Lower leg skin (tissue), 4 donors: ENCODE measurements around the gene FAM72D. TPM values are rescaled to one million over a fixed set of nuclear protein-coding genes. Genes with fewer than 3 reads are reported as not detected.
"Not testable (repeated sequence)": the region's sequence is repeated elsewhere in the genome, so short reads cannot be mapped to it uniquely, and the experiment has no call there.

Source experiments
- DNase-seq, 2 donors: peaks; one replicate each; pipeline ENCODE4 v3.0.0-alpha.2; 2019; ENCODE audit warnings: low spot score in 2 of 2
- H3K4me3 ChIP-seq: fragments of 200-600 bp; sonication (generic); 2 replicates; pipeline ENCODE4 v1.5.1; 2017; ENCODE audit warnings: mild to moderate bottlenecking, low read depth; ENCODE audit not compliant: poor library complexity, severe bottlenecking
- WGBS, 2 donors: methylation state at CpG; one replicate each; pipeline ENCODE4 v1.1.5; 2018; 5-methylcytosine and 5-hydroxymethylcytosine counted together
- intact Hi-C: fragments of 100-400 bp; cut with DNase I; formaldehyde crosslinking; loops from one replicate; pipeline ENCODE4 v1.15.0; 2023; ENCODE audit warnings: low total_unique reads
- total RNA-seq, 4 donors: library from RNA; depleted of rRNA; stranded (reverse); fragments of >200 nt; gene quantifications; one replicate each; pipeline ENCODE4 v1.1.0, GENCODE V29; 2016

Gene FAM72D
- total RNA-seq, 4 donors from 2014 or later = 0.10 to 1.4 (median 0.41) TPM

DNA sequence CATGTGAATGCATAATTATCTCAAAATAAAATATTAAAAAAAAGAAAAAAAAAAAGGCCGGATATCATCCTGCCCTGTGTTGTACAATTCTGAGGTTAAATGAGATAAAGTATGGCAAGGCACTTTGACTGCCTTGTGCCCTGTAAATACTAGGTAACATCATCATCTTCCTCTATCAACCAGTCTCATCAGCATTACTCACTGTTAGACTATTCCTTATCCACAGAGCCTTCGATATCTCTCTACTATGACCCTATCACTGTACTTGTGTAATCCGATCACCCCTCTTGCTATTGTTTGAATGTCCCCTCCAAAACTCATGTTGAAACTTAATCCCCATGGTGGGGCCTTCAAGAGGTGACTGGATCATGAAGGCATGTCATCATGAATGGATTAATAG lies 18.9 kb upstream of the FAM72D start:
- H3K4me3 ChIP-seq, DNase-seq, intact Hi-C loops: not testable (repeated sequence)
- no CpG with 5 or more reads among the region's 3 CpGs for WGBS, 2 donors

- H3K4me3 ChIP-seq, DNase-seq, intact Hi-C loops: not testable (repeated sequence)
- no CpG with 5 or more reads among the region's 11 CpGs for WGBS, 2 donors
Measured at GRCh38 chr1:145077872-145078786, 17.6 kb upstream of the FAM72D start.

DNA sequence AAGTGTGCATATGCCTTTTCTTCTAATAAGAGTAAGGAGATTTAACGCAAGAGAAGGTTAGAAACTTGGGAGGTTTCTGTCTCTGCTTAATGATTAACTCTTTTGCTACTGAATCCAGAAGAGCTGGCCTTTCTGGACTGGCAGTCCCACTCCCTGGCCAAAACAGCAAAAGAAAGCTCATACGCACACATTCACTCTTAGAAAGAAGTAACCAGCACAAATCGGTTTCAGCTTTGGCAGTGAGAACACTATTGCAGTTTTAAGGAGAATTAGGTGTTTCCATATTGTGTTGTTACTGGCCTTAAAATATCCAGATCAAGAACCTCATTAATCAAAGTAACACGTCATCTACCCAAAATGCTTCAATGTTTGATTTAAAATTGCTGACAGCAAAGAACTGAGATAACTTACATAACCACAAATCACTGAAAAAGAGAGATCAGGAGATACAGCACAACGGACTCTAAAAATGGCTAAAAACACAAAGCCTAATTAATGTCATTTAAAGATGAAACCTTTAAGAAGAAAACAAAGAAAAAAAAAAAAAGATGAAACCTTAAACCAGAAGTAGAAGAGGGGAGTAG lies 16.9 kb upstream of the FAM72D start:
- WGBS, 2 donors = no CpG with 5 or more reads among the region's 5 CpGs
- H3K4me3 ChIP-seq = not testable (repeated sequence)

GRCh38 chr1:145079737-145080136 lies 16.0 kb upstream of the FAM72D start:
- DNase-seq, intact Hi-C loops, H3K4me3 ChIP-seq: not testable (repeated sequence)
- WGBS, 2 donors = 71% methylated on average over 2 of the region's 2 CpGs; no CpG with 5 or more reads in 1 of the 2 donors

More for the DNA sequence above, 16.9 kb upstream of the FAM72D start:
- intact Hi-C loops, DNase-seq: not testable (repeated sequence)

DNA sequence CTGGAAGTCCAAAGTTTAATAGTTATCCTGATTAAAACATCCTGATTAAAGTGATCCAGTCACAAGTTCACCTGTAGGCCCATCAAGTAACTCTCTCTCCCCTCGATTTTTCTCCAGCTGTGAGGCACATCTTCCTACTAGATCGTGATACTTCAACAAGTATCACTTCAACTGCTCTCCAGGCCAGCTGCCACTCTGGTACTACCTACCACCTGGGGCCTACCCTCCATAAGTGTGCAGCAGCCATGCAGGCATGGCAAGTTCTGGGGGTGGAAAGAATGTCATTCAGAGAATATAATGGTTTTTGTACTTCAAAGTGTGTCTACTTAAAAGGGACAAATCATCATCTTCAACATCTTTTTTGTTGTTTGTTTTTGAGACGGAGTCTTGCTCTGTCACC lies 15.6 kb upstream of the FAM72D start:
- DNase-seq, intact Hi-C loops, H3K4me3 ChIP-seq: not testable (repeated sequence)
- 87% methylated on average over 2 of the region's 3 CpGs; no CpG with 5 or more reads in 1 of the 2 donors for WGBS, 2 donors

DNA sequence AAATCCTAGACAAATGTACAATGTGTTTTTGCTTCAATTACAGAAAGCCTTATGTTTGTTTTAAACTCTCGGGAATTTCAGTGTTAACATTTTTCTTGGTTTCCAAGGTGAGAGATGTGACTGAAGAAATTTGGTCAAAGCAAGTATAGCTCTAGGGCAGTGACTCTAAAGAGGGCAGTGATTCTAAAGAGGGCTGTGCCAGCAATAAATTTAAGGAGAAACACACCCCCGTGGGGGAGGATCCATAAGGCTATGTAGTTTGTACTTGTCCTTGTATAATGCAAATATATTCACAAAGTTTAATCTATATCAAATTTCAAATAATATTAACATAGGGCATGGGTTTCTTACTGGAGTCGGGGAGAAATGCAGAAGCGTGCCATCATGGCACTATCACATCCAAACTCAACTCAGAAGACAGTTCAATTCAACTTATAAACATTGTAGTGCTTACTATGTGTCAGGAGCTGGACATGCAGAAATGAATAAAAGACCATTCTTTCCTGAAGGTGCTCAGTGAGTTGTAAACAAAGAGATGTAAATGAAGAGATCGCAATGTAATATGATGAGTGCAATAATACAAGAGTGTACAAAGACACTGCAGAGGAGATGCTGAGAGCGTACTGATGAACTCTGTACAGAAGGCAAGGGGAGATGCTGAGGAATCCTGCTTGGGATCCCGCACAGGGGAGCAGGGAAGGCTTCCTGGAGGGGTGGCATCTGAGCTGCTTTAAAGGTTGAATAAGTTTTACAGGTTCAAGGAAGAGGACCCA lies 13.1 kb upstream of the FAM72D start:
- DNase-seq, intact Hi-C loops, H3K4me3 ChIP-seq: not testable (repeated sequence)
- WGBS, 2 donors = 93% methylated on average over 3 of the region's 7 CpGs; no CpG with 5 or more reads in 1 of the 2 donors

DNA sequence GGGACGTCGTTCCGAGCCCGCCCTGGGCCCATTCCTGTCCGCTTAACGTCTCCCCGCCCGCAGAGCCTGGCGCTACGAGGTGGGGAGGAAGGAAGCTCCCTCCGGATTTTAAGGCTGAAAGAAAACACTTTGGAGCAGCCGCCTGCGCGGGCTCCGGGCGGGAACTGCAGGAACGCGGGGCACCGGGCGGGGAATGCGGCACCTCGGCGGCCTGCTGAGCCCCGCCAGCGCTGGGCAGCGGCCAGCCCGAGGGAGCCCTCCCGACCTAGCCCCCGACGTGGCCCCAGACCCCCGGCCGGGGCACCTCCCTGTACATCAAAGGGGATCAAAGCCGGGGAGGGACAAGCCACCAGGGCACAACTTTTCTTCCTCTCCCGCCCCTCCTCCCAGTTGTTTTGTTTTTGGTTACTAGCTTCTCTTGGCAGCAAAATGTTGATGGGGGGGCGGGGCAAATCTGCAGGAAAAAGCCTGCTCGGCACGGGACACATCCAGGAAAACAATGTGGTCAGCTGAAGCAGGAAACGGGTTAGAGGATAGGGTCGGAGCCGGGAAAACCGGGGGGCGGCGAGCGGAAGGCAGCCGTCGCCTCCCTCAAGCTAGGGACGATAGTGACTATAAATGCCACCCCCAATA lies 2.1 kb upstream of the FAM72D start:
- 0% methylated on average over 3 of the region's 47 CpGs; no CpG with 5 or more reads in 1 of the 2 donors for WGBS, 2 donors
- H3K4me3 ChIP-seq, intact Hi-C loops: not testable (repeated sequence)
- DNase-seq = peak in 1 of 2 donors; percentile 95

DNA sequence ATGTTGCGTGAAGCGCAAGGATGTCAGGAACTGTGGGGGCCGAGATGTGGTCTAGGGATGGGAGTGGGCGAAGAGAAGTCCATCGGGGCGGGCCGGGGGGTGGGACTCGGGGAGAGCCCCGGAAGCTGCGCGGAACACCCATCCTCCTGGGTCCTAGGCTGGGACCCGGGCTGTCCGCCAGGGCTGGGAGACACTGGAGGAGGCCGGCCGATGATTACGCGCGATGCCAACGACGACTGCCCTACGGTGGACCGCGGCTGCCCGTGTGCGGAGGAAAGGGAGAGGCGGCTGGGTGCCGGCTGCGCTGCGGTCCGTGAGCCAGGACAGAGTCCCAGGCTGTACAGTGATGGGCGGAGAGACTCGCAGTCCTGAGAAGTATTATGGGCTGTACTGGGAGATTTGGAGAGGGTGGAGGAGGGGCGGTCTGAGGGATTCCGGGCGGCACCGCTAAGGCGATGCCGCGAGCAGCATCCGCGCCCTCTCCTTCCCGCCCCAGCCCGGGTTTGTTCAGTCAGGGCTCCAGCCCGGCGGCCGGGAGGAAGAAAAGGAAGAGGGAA lies 1.0 kb upstream of the FAM72D start:
- 0% methylated on average over 6 of the region's 46 CpGs; no CpG with 5 or more reads in 1 of the 2 donors for WGBS, 2 donors
- intact Hi-C loops, H3K4me3 ChIP-seq: not testable (repeated sequence)
- peak; percentile 0 to 81 for DNase-seq

- WGBS, 2 donors = no CpG with 5 or more reads among the region's 1 CpG
- DNase-seq, intact Hi-C loops, H3K4me3 ChIP-seq: not testable (repeated sequence)
Measured at GRCh38 chr1:145101725-145102124, 6.0 kb downstream of the FAM72D start.

DNA sequence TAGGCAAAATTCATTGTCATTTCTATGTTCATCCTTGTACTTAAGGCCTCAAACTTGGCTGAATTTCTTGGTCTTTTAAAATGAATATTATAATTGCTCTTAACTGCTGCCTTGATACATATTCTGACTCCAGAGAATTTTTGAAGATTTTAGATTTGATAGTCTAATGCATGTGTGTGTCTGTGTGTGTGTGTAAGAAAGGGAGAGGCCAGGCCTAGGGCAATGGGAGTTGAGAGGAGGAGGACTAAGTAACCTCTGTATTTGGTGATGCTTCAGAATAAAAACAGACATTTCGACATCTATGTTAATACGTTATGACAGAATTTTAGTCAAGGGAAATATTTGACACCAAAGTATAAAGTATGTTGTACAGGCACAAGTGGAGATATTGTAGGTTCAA lies 7.5 kb downstream of the FAM72D start:
- intact Hi-C loops = not testable (repeated sequence)
- WGBS, 2 donors = no CpG with 5 or more reads among the region's 2 CpGs

GRCh38 chr1:145111674-145112073 lies 15.9 kb downstream of the FAM72D start:
- DNase-seq, intact Hi-C loops, H3K4me3 ChIP-seq: not testable (repeated sequence)
- no CpG with 5 or more reads among the region's 3 CpGs for WGBS, 2 donors

More for the DNA sequence above, 7.5 kb downstream of the FAM72D start:
- DNase-seq, H3K4me3 ChIP-seq: not testable (repeated sequence)

DNA sequence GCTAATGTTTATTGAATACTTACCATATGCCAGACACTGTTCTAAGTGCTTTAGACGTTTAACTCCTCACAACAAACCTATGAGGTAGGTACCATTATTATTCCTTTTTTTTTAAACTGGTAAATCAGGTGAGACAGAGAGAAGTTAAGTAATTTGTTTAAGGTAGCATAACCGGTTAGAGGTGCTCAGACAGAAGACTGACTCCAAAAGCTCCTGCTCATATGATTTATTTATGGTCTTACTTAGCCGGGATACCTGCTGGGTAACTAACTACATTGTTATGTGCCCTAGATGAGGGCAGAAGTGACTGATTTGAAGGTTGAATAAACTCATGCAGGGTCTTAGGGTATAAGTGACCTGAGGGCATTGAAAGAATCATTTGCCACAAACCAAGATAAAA lies 16.9 kb downstream of the FAM72D start:
- WGBS, 2 donors = no CpG with 5 or more reads among the region's 3 CpGs
- intact Hi-C loops, DNase-seq, H3K4me3 ChIP-seq: not testable (repeated sequence)

GRCh38 chr1:145114560-145115057 lies 18.8 kb downstream of the FAM72D start:
- H3K4me3 ChIP-seq, intact Hi-C loops, DNase-seq: not testable (repeated sequence)
- WGBS, 2 donors = no CpG with 5 or more reads among the region's 1 CpG
